PC-9 (cell line): ENCODE data around the gene UNC5C. TPM values are rescaled to one million over a fixed set of nuclear protein-coding genes. Genes with fewer than 3 reads are reported as not detected.

Experiments used
- BruUV-seq: library from RNA; stranded (reverse); fragments of 400-500 nt; replicated peaks from 2 replicates; lab custom pipeline; 2021; lab: Mats Ljungman, UMichigan
- CTCF ChIA-PET: fragments of 300-600 bp; sonication (Branson Sonifier 250); formaldehyde crosslinking; loops from one replicate; lab custom pipeline; 2022; ENCODE audit warnings: antibody characterized with exemption; lab: Charles Lee
- POLR2A ChIA-PET: fragments of 300-600 bp; sonication (Branson Sonifier 250); formaldehyde crosslinking; loops from one replicate; lab custom pipeline; 2022; ENCODE audit warnings: antibody characterized with exemption; ENCODE audit not compliant: unreplicated experiment; lab: Charles Lee
- DNase-seq, 2 experiments: peaks; one replicate each; pipeline versions ENCODE4 v3.0.0 to v3.0.0-alpha.2; 2015 to 2022; ENCODE audit warnings: mixed read lengths in 1 of 2
- H2AFZ ChIP-seq: fragments of 200-600 bp; sonication (generic); 2 replicates; pipeline ENCODE4 v1.8.1; 2017; ENCODE audit warnings: antibody characterized with exemption
- H3F3A ChIP-seq: fragments of 200-600 bp; sonication (generic); 2 replicates; pipeline ENCODE4 v1.8.1; 2017; ENCODE audit warnings: antibody characterized with exemption, mild to moderate bottlenecking, low read depth; ENCODE audit not compliant: insufficient read depth
- H3K27ac ChIP-seq: fragments of 200-600 bp; sonication (generic); 2 replicates; pipeline ENCODE4 v1.6.1; 2016; ENCODE audit warnings: mixed run types
- H3K27me3 ChIP-seq: fragments of 200-600 bp; sonication (generic); 2 replicates; pipeline ENCODE4 v1.6.1; 2016; ENCODE audit warnings: low read depth, mixed run types; ENCODE audit not compliant: insufficient read depth
- H3K36me3 ChIP-seq: fragments of 200-600 bp; sonication (generic); 2 replicates; pipeline ENCODE4 v1.6.1; 2016; ENCODE audit warnings: low read depth, mixed run types
- H3K4me1 ChIP-seq: fragments of 200-600 bp; sonication (generic); replicated peaks from 2 replicates; pipeline ENCODE4 v1.6.1; 2016; ENCODE audit warnings: mixed run types; ENCODE audit not compliant: insufficient read depth
- H3K4me2 ChIP-seq: fragments of 200-600 bp; sonication (generic); 2 replicates; pipeline ENCODE4 v1.6.1; 2017; ENCODE audit warnings: mixed run types
- H3K4me3 ChIP-seq: fragments of 200-600 bp; sonication (generic); 2 replicates; pipeline ENCODE4 v1.6.1; 2016; ENCODE audit warnings: mixed run types
- H3K79me2 ChIP-seq: fragments of 200-600 bp; sonication (generic); 2 replicates; pipeline ENCODE4 v1.6.1; 2017; ENCODE audit warnings: low read depth, mixed run types
- H3K9me2 ChIP-seq: fragments of 200-600 bp; sonication (generic); 2 replicates; pipeline ENCODE4 v1.8.1; 2017; ENCODE audit warnings: mild to moderate bottlenecking; ENCODE audit not compliant: insufficient read depth
- H3K9me3 ChIP-seq: fragments of 200-600 bp; sonication (generic); 2 replicates; pipeline ENCODE4 v1.8.1; 2016; ENCODE audit warnings: low read depth; ENCODE audit not compliant: insufficient read depth
- H4K20me1 ChIP-seq: fragments of 200-600 bp; sonication (generic); 2 replicates; pipeline ENCODE4 v1.8.1; 2017; ENCODE audit not compliant: insufficient read depth
- CTCF ChIP-seq: fragments of 200-600 bp; sonication (generic); conservative IDR thresholded peaks from 2 replicates; pipeline ENCODE4 v1.6.1; 2017; ENCODE audit warnings: mixed run types, antibody characterized with exemption, mild to moderate bottlenecking, moderate library complexity
- EZH2 ChIP-seq: fragments of 200-600 bp; sonication (generic); IDR thresholded peaks from 2 replicates; pipeline ENCODE4 v1.8.0; 2017; ENCODE audit warnings: antibody characterized with exemption, low read depth
- intact Hi-C: fragments of 100-400 bp; cut with micrococcal nuclease; formaldehyde crosslinking; loops from one replicate; pipeline ENCODE4 v1.10.0; 2022; ENCODE audit not compliant: unreplicated experiment
- total RNA-seq: library from RNA; stranded (reverse); gene quantifications from 2 replicates; pipeline ENCODE4 v1.2.3, GENCODE V29; 2021

UNC5C gene
- total RNA-seq, 1 experiment from 2014 or later, result not detected

- Histone ChIP-seq H3K27ac (no peak overlapping the region), H3K4me3 (no peak overlapping the region), H3K9me2 (no peaks in the 10 kb centered on the region), H3K79me2 (no peaks in the 10 kb centered on the region), H3K36me3 (no peaks in the 10 kb centered on the region), H3F3A (no peaks in the 10 kb centered on the region), H3K4me1 (no peaks in the 10 kb centered on the region), H3K9me3 (no peaks in the 10 kb centered on the region), H3K27me3 (no peaks in the 10 kb centered on the region), H2AFZ (no peak overlapping the region), H4K20me1 (no peaks in the 10 kb centered on the region), H3K4me2 (no peak overlapping the region)
- no peak for DNase-seq
- POLR2A ChIA-PET, result no interaction called here
- intact Hi-C loops, result no loop called here
- no TSS peak for BruUV-seq
- no peak for TF ChIP-seq CTCF
- no peak for TF ChIP-seq EZH2
- CTCF ChIA-PET, result no interaction called here
Measured at GRCh38 chr4:95537863-95538488, 10.8 kb downstream of the UNC5C start.

DNA sequence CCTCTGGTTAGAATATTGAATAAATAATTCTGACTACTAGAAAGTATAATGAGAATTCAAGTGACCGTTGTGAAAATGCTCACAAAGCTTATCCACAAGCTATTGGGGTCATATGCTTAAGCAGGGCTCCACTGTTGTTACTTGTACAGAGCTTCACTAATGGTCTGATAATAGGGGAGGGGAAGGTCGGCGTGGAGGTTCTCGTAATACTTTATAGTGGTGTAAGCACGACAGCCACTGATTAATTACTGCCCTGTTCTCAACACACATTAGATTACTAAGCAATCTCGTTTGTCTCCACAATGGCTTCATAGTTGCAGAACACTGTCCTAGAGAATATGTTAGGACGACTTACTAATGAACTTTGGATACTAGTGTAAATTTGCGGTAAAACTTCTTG, 11.6 kb downstream of the UNC5C start:
- ChIA-PET CTCF (no interaction called here), POLR2A (no interaction called here)
- H3K4me2 ChIP-seq, result no peak overlapping the region
- no peaks in the 10 kb centered on the region for H3K27me3 ChIP-seq
- H2AFZ ChIP-seq, result no peak overlapping the region
- H3K9me2 ChIP-seq, result no peaks in the 10 kb centered on the region
- no peaks in the 10 kb centered on the region for H3K9me3 ChIP-seq
- no peaks in the 10 kb centered on the region for H4K20me1 ChIP-seq
- no peaks in the 10 kb centered on the region for H3K4me1 ChIP-seq
- no peak overlapping the region for H3K4me3 ChIP-seq
- H3K36me3 ChIP-seq, result no peaks in the 10 kb centered on the region
- H3K79me2 ChIP-seq, result no peaks in the 10 kb centered on the region
- BruUV-seq, result no TSS peak
- TF ChIP-seq EZH2 (no peak), CTCF (no peak)
- no peak for DNase-seq
- no peak overlapping the region for H3K27ac ChIP-seq
- intact Hi-C loops, result no loop called here
- no peaks in the 10 kb centered on the region for H3F3A ChIP-seq

GRCh38 chr4:95536650-95537049, 12.1 kb downstream of the UNC5C start:
- no peak for TF ChIP-seq EZH2
- TF ChIP-seq CTCF, result no peak
- H3K9me2 ChIP-seq, result no peaks in the 10 kb centered on the region
- POLR2A ChIA-PET, result no interaction called here
- CTCF ChIA-PET, result no interaction called here
- no peaks in the 10 kb centered on the region for H4K20me1 ChIP-seq
- H3K79me2 ChIP-seq, result no peaks in the 10 kb centered on the region
- H3F3A ChIP-seq, result no peaks in the 10 kb centered on the region
- H3K4me3 ChIP-seq, result no peak overlapping the region
- H3K4me2 ChIP-seq, result no peak overlapping the region
- H3K27ac ChIP-seq, result no peak overlapping the region
- no peaks in the 10 kb centered on the region for H3K36me3 ChIP-seq
- H3K27me3 ChIP-seq, result no peaks in the 10 kb centered on the region
- no peaks in the 10 kb centered on the region for H3K9me3 ChIP-seq
- intact Hi-C loops, result no loop called here
- DNase-seq, result no peak
- H2AFZ ChIP-seq, result no peak overlapping the region
- no peaks in the 10 kb centered on the region for H3K4me1 ChIP-seq
- BruUV-seq, result no TSS peak
